Measurements from ENCODE around the gene CHST10.

Gene CHST10

DNA sequence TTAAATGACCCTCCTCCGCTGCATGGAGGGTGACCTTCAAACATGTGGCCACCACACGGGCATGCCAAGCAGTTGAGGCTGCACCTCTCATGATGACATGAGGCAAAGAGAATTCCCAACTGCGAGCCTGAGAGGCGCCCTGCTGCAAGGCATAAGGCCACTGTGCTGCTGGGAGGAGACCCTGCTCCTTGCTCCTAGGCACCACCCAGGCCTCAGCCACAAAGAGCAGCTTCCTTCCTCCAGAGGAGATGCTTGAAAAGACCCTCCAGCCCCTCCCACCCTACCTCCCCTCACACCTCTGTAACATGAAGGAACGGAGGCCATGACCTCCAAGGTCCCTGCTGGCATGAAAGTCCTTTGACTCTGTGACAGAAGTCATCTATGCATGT, 11.4 kb downstream of the CHST10 start:
- Histone ChIP-seq H3K4me3 (replicated peaks; ENCODE audit: insufficient read depth, low read length) (no peak overlapping the region), H3K27me3 (ENCODE audit: insufficient read depth, poor library complexity, severe bottlenecking) (no peaks in the 10 kb centered on the region), H3K27ac (replicated peaks) (no peak overlapping the region)
- TF ChIP-seq, protein P1, sequence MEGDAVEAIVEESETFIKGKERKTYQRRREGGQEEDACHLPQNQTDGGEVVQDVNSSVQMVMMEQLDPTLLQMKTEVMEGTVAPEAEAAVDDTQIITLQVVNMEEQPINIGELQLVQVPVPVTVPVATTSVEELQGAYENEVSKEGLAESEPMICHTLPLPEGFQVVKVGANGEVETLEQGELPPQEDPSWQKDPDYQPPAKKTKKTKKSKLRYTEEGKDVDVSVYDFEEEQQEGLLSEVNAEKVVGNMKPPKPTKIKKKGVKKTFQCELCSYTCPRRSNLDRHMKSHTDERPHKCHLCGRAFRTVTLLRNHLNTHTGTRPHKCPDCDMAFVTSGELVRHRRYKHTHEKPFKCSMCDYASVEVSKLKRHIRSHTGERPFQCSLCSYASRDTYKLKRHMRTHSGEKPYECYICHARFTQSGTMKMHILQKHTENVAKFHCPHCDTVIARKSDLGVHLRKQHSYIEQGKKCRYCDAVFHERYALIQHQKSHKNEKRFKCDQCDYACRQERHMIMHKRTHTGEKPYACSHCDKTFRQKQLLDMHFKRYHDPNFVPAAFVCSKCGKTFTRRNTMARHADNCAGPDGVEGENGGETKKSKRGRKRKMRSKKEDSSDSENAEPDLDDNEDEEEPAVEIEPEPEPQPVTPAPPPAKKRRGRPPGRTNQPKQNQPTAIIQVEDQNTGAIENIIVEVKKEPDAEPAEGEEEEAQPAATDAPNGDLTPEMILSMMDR (IDR thresholded peaks at IDR 0.05; ENCODE audit: insufficient read depth, low read length), result no peak
- TF ChIP-seq, protein P2, sequence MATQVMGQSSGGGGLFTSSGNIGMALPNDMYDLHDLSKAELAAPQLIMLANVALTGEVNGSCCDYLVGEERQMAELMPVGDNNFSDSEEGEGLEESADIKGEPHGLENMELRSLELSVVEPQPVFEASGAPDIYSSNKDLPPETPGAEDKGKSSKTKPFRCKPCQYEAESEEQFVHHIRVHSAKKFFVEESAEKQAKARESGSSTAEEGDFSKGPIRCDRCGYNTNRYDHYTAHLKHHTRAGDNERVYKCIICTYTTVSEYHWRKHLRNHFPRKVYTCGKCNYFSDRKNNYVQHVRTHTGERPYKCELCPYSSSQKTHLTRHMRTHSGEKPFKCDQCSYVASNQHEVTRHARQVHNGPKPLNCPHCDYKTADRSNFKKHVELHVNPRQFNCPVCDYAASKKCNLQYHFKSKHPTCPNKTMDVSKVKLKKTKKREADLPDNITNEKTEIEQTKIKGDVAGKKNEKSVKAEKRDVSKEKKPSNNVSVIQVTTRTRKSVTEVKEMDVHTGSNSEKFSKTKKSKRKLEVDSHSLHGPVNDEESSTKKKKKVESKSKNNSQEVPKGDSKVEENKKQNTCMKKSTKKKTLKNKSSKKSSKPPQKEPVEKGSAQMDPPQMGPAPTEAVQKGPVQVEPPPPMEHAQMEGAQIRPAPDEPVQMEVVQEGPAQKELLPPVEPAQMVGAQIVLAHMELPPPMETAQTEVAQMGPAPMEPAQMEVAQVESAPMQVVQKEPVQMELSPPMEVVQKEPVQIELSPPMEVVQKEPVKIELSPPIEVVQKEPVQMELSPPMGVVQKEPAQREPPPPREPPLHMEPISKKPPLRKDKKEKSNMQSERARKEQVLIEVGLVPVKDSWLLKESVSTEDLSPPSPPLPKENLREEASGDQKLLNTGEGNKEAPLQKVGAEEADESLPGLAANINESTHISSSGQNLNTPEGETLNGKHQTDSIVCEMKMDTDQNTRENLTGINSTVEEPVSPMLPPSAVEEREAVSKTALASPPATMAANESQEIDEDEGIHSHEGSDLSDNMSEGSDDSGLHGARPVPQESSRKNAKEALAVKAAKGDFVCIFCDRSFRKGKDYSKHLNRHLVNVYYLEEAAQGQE (IDR thresholded peaks at IDR 0.05; ENCODE audit: insufficient replicate concordance, low read depth), result no peak
- TF ChIP-seq GABPA (IDR thresholded peaks at IDR 0.05; ENCODE audit: low read depth) (no peak), POLR2AphosphoS5 (IDR thresholded peaks at IDR 0.05; ENCODE audit: low read depth) (no peak), SPI1 (IDR thresholded peaks at IDR 0.05; ENCODE audit: borderline replicate concordance, low read depth) (no peak)
- DNase-seq (ENCODE audit: low read depth in 1 of 2, low spot score in 1 of 2), result no peak

DNA sequence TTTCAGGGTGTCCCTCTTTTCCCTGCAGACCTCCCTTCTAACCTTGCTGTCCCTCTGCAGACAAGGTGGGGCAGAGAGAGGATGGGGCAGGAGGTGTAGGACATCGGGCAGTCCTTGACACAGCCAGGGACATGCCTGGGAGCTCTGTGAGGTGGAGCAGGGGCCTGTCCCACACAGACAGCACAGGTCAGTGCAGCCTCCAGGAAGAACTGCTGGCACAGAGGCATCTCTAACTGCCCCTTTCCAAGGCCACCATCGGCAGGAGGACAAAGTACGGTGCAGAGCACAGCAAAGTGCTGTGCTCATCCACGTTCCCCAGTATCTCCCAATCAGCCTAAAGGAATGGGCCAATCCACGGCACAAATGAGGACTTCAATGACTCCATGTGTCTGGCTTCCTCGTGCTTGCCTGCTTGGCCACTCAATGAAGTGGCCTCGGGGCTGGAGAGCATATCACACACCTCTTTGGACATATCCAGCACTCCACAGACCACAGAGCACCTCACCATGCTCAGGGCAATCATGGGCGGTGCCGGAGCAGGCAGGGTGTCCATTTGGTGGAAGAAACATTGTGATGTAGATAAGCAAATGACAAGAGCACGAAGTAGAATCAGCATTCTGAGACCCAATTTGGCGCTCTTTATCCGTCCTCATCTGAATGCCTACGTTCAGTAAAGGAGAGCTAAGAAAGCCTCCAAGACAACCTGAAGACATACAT, 11.9 kb downstream of the CHST10 start:
- TF ChIP-seq POLR2AphosphoS5 (IDR thresholded peaks at IDR 0.05; ENCODE audit: low read depth) (no peak), GABPA (IDR thresholded peaks at IDR 0.05; ENCODE audit: low read depth) (no peak), SPI1 (IDR thresholded peaks at IDR 0.05; ENCODE audit: borderline replicate concordance, low read depth) (no peak)
- TF ChIP-seq, protein P2 (IDR thresholded peaks at IDR 0.05; ENCODE audit: insufficient replicate concordance, low read depth), result no peak
- TF ChIP-seq, protein P1 (IDR thresholded peaks at IDR 0.05; ENCODE audit: insufficient read depth, low read length), result no peak

DNA sequence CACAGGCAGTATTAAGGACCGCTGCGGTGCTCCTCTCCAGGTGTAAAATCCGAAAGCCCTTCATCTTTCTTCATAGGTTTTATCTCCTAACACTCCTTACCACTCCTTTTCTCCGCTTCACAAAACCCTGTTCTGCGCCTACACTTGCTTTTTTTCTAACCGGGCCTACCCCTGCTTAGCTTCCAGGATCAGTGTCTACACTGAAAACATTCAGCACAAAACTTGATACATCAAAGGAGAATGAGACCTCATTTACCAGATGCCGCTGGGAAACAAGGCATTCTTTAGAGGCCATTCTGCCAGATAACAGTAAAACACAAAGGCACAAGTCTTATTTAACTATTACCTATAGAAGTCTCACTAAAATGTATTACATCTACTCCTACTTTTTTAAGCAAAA, 13.1 kb downstream of the CHST10 start:
- TF ChIP-seq SPI1 (IDR thresholded peaks at IDR 0.05; ENCODE audit: borderline replicate concordance, low read depth) (no peak), POLR2AphosphoS5 (IDR thresholded peaks at IDR 0.05; ENCODE audit: low read depth) (no peak), GABPA (IDR thresholded peaks at IDR 0.05; ENCODE audit: low read depth) (no peak)
- TF ChIP-seq, protein P1 (IDR thresholded peaks at IDR 0.05; ENCODE audit: insufficient read depth, low read length), result no peak
- TF ChIP-seq, protein P2 (IDR thresholded peaks at IDR 0.05; ENCODE audit: insufficient replicate concordance, low read depth), result no peak
- no peak overlapping the region for H3K27ac ChIP-seq (replicated peaks)
- no peak for DNase-seq (ENCODE audit: low read depth in 1 of 2, low spot score in 1 of 2)
- H3K27me3 ChIP-seq (ENCODE audit: insufficient read depth, poor library complexity, severe bottlenecking), result no peaks in the 10 kb centered on the region
- H3K4me3 ChIP-seq (replicated peaks; ENCODE audit: insufficient read depth, low read length), result no peak overlapping the region

More for the DNA sequence above, 11.9 kb downstream of the CHST10 start:
- DNase-seq (ENCODE audit: low read depth in 1 of 2, low spot score in 1 of 2), result no peak
- Histone ChIP-seq H3K4me3 (replicated peaks; ENCODE audit: insufficient read depth, low read length) (no peak overlapping the region), H3K27me3 (ENCODE audit: insufficient read depth, poor library complexity, severe bottlenecking) (no peaks in the 10 kb centered on the region), H3K27ac (replicated peaks) (no peak overlapping the region)
